Psoas muscle (tissue), 8 donors: Measurements from ENCODE around the gene TSPOAP1. TPM values are rescaled to one million over a fixed set of nuclear protein-coding genes. Genes with fewer than 3 reads are reported as not detected.

Experiments
- ATAC-seq, 4 donors: fragments of 200-7000 bp; cut with Tn5 transposase; one replicate each; pipeline ENCODE4 v1.9.1; 2020; ENCODE audit warnings: moderate library complexity in 3 of 4, mild to moderate bottlenecking in 2 of 4
- DNase-seq, 2 donors: peaks; one replicate each; pipeline ENCODE4 v3.0.0-alpha.2; 2020
- H3K27ac ChIP-seq: fragments of 200-600 bp; one replicate; pipeline ENCODE4 v1.8.0; 2022
- H3K27me3 ChIP-seq, 3 donors: fragments of 200-600 bp in 1 of 3; one replicate each; pipeline versions ENCODE4 v1.6.1 to v1.8.0; 2013 to 2022; ENCODE audit warnings: low read length in 2 of 3, mild to moderate bottlenecking in 2 of 3, moderate library complexity in 1 of 3; ENCODE audit not compliant: insufficient read depth in 3 of 3
- H3K36me3 ChIP-seq, 2 donors: fragments of 200-600 bp in 1 of 2; one replicate each; pipeline versions ENCODE4 v1.6.1 to v1.8.0; 2013 to 2022; ENCODE audit warnings: low read depth in 1 of 2, mild to moderate bottlenecking in 1 of 2, moderate library complexity in 1 of 2; ENCODE audit not compliant: insufficient read depth in 1 of 2
- H3K4me1 ChIP-seq: fragments of 200-600 bp; one replicate; pipeline ENCODE4 v1.8.0; 2022
- H3K4me3 ChIP-seq: fragments of 200-600 bp; one replicate; pipeline ENCODE4 v1.8.0; 2022; ENCODE audit warnings: mild to moderate bottlenecking
- H3K9me3 ChIP-seq: fragments of 200-600 bp; one replicate; pipeline ENCODE4 v1.8.0; 2022
- CTCF ChIP-seq: fragments of 200-600 bp; IDR thresholded peaks from one replicate; pipeline ENCODE4 v1.8.0; 2022; ENCODE audit warnings: antibody characterized with exemption
- WGBS, 3 donors: extraction: QIAGEN DNeasy Blood & Tissue Kit; methylation state at CpG; one replicate each; pipeline versions ENCODE4 v1.1.6 to v1.1.7; 2013; 5-methylcytosine and 5-hydroxymethylcytosine counted together
- intact Hi-C, 2 donors: fragments of 100-400 bp; cut with DNase I; formaldehyde crosslinking; loops; one replicate each; pipeline versions ENCODE4 v1.11.0 to v1.14.2; 2022
- polyA plus RNA-seq, 3 donors: library from polyadenylated mRNA; stranded (reverse); fragments of 200-250 nt; gene quantifications; one replicate each; pipeline ENCODE4 v1.2.3, GENCODE V29; 2013
- total RNA-seq, 4 donors: library from RNA; stranded (reverse); fragmentation: NEBNext Ultra II Directional in 2 of 4; extraction: Animal tissue kit (Norgen Biotek cat#: 25700) in 2 of 4; gene quantifications; one replicate each; pipeline versions ENCODE4 v1.2.1 to v1.2.4, GENCODE V29; 2021 to 2023
- donor health status: healthy with polysubstance abuse.
- donor health status: DM: no; HTN: no; CAD: no; lungs with moderate emphysema.
- donor health status: Bipolar disorder and iron deficiency.
- donor health status: healthy.
- donor health status: DM: yes; HTN: yes; CAD: no.
- donor health status: DM: no; HTN: no; CAD: no.
- donor health status: DM: no; HTN: no; CAD: no.
- donor health status: DM: yes; HTN: yes; CAD: no.

TSPOAP1 gene
- total and polyA plus RNA-seq, 7 donors, result 0.40 to 6.6 (median 2.3) TPM

GRCh38 chr17:58280480-58281217 lies 47.9 kb downstream of the TSPOAP1 start, which contains the start of gene MPO:
Gene MPO, minus strand, starts transcription at chr17:58280935. Its CDS starts 177 bp downstream, at chr17:58280758.
- no peak for TF ChIP-seq CTCF
- Histone ChIP-seq H3K9me3 (no peaks in the 10 kb centered on the region), H3K36me3 (no peaks in the 10 kb centered on the region), H3K4me3 (no peak within 1 kb of the TSS), H3K27ac (no peak within 1 kb of the TSS), H3K27me3 (peaks cover 0 to 16% (median 3%) of the 10 kb centered on the region in 3 donors), H3K4me1 (no peaks in the 10 kb centered on the region)
- intact Hi-C loops, result no loop called here
- DNase-seq (no peak), ATAC-seq (no peak)
- WGBS, 3 donors, result 88 to 95% (median 92%) methylated on average over 4 to 5 of the region's 5 CpGs

GRCh38 chr17:58279736-58280479 lies 48.7 kb downstream of the TSPOAP1 start:
- no peak for TF ChIP-seq CTCF
- Histone ChIP-seq H3K27ac (no peak overlapping the region), H3K4me1 (no peaks in the 10 kb centered on the region), H3K27me3 (peaks cover 0 to 16% (median 3%) of the 10 kb centered on the region in 3 donors), H3K9me3 (no peaks in the 10 kb centered on the region), H3K36me3 (no peaks in the 10 kb centered on the region), H3K4me3 (peak overlapping the region; percentile 60)
- intact Hi-C loops, result no loop called here
- 82 to 85% (median 83%) methylated on average over 14 to 16 of the region's 16 CpGs for WGBS, 3 donors
- ATAC-seq (no peak), DNase-seq (no peak)

- Histone ChIP-seq H3K9me3 (no peaks in the 10 kb centered on the region), H3K4me3 (peak overlapping the region; percentile 60), H3K27me3 (peaks cover 0 to 16% (median 3%) of the 10 kb centered on the region in 3 donors), H3K4me1 (no peaks in the 10 kb centered on the region), H3K36me3 (no peaks in the 10 kb centered on the region), H3K27ac (peak overlapping the region; percentile 9)
- DNase-seq (peak; percentile 70 to 84), ATAC-seq (peak; percentile 87 to 95 (median 92))
- no peak for TF ChIP-seq CTCF
- intact Hi-C loops, result no loop called here
- 6 to 17% (median 8%) methylated on average over 45 to 60 of the region's 60 CpGs for WGBS, 3 donors
Observed at GRCh38 chr17:58279016-58279711, 49.4 kb downstream of the TSPOAP1 start.

- intact Hi-C loops, result no loop called here
- Histone ChIP-seq H3K4me3 (peak overlapping the region; percentile 60), H3K27ac (peak overlapping the region; percentile 9), H3K9me3 (no peaks in the 10 kb centered on the region), H3K27me3 (peaks cover 0 to 16% (median 3%) of the 10 kb centered on the region in 3 donors), H3K36me3 (no peaks in the 10 kb centered on the region), H3K4me1 (no peaks in the 10 kb centered on the region)
- WGBS, 3 donors, result 2 to 12% (median 12%) methylated on average over 4 to 5 of the region's 5 CpGs
- peak; percentile 61 to 87 (median 70) for ATAC-seq
- DNase-seq, result peak; percentile 65 to 83
- no peak for TF ChIP-seq CTCF
Observed at GRCh38 chr17:58278661-58279015, 50.0 kb downstream of the TSPOAP1 start.
